GM18873 (cell line): Measurements from ENCODE around the gene DACH2.

Source experiments
- ATAC-seq: cut with Tn5 transposase; IDR thresholded peaks from one replicate; pipeline ENCODE4 v1.9.1; 2021; ENCODE audit warnings: mild to moderate bottlenecking, moderate library complexity, moderate number of reproducible peaks; ENCODE audit not compliant: unreplicated experiment, low FRiP score

Gene DACH2

DNA sequence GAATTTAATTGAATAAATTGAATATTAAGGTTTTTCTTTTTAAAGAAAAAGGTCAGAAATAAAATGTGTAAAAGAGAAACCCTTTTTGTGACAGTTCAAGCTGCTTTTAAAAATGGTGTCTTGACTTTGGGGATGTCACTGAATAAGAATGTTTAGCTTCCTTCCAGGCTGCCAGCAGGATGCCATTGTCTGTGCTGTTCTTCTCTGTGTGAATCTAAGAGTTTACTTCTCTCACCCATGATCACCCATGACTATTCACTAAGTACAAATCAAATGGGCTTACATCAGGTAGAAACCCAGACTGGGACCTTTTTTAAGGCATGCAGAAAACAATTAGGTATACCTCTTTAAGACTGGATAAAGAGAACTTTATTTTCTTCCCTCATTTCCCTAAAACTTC lies 115.3 kb downstream of the DACH2 start:
- no peak for ATAC-seq

GRCh38 chrX:86295293-86295692 lies 147.0 kb downstream of the DACH2 start:
- no peak for ATAC-seq

GRCh38 chrX:86322913-86323312 lies 174.7 kb downstream of the DACH2 start:
- no peak for ATAC-seq

- no peak for ATAC-seq
Observed at GRCh38 chrX:86329174-86329573, 180.9 kb downstream of the DACH2 start.

GRCh38 chrX:86348669-86349068 lies 200.4 kb downstream of the DACH2 start:
- no peak for ATAC-seq

DNA sequence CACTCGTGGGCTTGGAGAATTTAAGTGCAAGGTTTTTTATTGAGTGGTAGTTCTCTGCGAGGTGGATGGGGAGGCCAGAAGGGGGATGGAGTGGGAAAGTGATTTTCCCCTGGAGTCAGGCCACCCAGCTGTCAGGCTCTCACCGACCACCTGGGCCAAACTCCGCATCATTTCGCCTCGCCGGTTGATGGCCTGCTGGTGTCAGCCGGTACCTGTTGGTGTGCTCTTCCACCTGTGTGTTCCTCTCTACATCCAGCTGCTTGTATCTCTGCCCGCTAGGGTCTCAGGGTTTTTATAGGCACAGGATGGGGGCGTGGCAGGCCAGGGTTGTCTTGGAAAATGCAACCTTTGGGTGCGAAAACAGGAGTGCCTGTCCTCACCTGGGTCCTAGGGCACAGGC lies 200.9 kb downstream of the DACH2 start:
- ATAC-seq = no peak

- no peak for ATAC-seq
Observed at GRCh38 chrX:86369847-86370630, 221.8 kb downstream of the DACH2 start.

GRCh38 chrX:86370927-86371326 lies 222.7 kb downstream of the DACH2 start:
- ATAC-seq = no peak

GRCh38 chrX:86379209-86379608 lies 231.0 kb downstream of the DACH2 start:
- no peak for ATAC-seq

DNA sequence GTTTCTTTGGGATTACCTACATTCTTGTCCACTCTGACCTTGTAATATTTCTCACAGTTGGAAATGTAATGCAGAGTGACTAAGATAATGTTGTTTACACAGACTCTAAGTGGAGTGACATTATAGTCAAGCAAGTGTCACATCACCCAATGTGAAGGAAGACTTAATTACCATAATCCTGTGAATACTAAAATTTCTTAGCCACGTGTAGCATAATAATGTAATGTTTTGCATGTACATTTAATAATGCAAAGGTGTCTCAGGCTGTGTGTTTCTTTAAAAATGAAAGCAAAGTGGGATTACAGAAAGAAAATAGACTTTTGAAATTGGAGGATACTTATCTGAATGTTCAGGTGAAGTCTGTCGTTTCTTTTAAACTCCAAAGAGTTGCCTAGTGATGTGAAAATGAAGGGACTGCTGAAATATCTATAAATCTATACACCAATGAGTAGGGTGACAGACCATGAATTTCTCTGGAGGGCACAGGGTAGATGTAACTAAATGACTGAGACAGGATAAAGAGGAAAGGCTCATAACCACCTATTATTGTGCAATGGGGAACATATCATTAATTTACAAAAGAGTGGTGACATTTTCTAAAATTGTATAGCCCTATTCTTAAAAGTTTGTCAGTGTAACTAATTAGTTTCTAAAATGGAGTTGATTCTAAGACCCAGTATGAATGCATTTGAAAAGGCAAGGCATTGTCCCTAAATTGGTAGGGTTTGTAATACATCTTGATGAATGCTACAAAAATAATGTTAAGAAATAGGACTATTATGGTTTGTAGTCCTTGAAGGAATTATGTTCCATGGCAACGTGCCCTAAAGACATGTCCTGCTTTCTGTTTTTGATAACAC lies 235.7 kb downstream of the DACH2 start:
- ATAC-seq = no peak

- no peak for ATAC-seq
Observed at GRCh38 chrX:86407371-86407770, 259.1 kb downstream of the DACH2 start.

GRCh38 chrX:86421771-86422170 lies 273.5 kb downstream of the DACH2 start:
- no peak for ATAC-seq

GRCh38 chrX:86436116-86436515 lies 287.9 kb downstream of the DACH2 start:
- ATAC-seq = no peak

GRCh38 chrX:86455495-86455894 lies 307.2 kb downstream of the DACH2 start:
- no peak for ATAC-seq

DNA sequence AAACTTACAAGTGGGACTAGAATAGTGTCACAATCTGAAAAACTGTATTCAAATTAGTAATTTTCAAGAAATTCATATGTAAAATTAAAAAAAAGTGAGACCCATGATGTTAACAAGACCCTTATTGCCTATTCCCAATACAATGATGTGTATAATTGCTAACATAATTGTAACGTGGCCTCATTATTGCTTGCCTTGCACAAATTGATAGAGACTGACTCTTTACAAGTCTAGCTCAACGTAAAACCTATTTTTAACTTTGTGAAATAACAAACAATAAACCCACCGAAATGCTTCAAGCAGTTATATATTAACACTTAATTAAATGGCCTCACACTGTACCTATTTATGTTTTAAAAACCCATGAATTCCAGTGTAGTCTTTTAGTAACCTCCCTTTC lies 312.5 kb downstream of the DACH2 start:
- no peak for ATAC-seq

- ATAC-seq = no peak
Observed at GRCh38 chrX:86504297-86504696, 356.0 kb downstream of the DACH2 start.

DNA sequence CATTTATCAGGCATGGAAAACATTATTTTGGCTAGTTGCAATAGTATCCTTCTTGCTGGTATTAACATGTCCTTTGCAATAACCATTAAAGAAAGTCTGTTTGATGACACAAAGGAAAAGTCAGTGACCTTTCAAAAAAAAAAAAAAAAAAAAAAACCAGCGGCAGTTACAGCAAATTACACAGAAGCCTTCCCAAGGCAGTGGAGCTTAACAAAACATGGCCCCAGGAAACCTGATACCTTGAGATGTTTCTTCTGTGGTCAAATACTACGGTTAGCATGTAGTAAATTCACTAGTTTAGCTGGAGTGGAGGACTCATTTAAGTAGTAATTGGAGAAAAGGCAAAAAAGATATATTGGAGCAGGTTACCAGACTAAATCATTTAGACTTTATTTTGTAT lies 359.1 kb downstream of the DACH2 start:
- no peak for ATAC-seq

- no peak for ATAC-seq
Observed at GRCh38 chrX:86579777-86580176, 431.5 kb downstream of the DACH2 start.

- no peak for ATAC-seq
Observed at GRCh38 chrX:86604607-86605006, 456.4 kb downstream of the DACH2 start.

DNA sequence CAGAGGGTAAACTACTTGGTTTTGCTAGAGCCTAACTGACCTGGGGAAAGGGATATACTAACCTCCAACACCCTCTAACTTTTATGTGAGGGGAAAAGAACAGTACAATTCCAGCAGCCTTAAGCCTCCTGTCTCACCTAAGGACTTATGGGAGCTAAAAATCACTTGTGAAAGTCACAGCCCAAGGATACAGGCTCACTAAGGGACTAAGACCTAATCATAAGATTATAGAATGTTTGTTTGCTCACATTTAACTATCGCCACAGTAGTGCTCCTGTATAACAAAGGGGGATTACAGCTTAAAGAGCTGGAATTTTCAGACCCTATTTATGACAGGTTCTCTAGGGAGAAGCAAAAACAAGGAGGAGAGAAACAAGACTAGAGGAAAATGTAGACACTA lies 548.7 kb downstream of the DACH2 start:
- ATAC-seq = no peak

GRCh38 chrX:86711531-86712180 lies 563.4 kb downstream of the DACH2 start:
- no peak for ATAC-seq
